GM23338 (cell line): ENCODE measurements around the gene GGCT. TPM values are rescaled to one million over a fixed set of nuclear protein-coding genes. Genes with fewer than 3 reads are reported as not detected.

Experiments
- ATAC-seq: fragments of 200-7000 bp; cut with Tn5 transposase; 3 replicates; pipeline ENCODE4 v1.9.1; 2020
- DNase-seq: peaks from one replicate; pipeline ENCODE4 v3.0.0-alpha.2; 2015; ENCODE audit warnings: low spot score
- H2AFZ ChIP-seq: fragments of 200-600 bp; sonication (generic); 2 replicates; pipeline ENCODE4 v1.8.0; 2016; ENCODE audit warnings: antibody characterized with exemption, mild to moderate bottlenecking, moderate library complexity
- H3F3A ChIP-seq: fragments of 200-600 bp; sonication (generic); replicated peaks from 2 replicates; pipeline ENCODE4 v1.8.0; 2017; ENCODE audit warnings: antibody characterized with exemption, mixed run types, low read depth
- H3K27ac ChIP-seq: fragments of 200-600 bp; sonication (generic); 2 replicates; pipeline ENCODE4 v1.6.1; 2016; ENCODE audit warnings: low read depth
- H3K27me3 ChIP-seq: fragments of 200-600 bp; sonication (generic); 2 replicates; pipeline ENCODE4 v1.8.0; 2016; ENCODE audit warnings: mild to moderate bottlenecking, mixed run types, moderate library complexity; ENCODE audit not compliant: insufficient read depth
- H3K36me3 ChIP-seq: fragments of 200-600 bp; sonication (generic); 2 replicates; pipeline ENCODE4 v1.8.0; 2016; ENCODE audit warnings: mild to moderate bottlenecking; ENCODE audit not compliant: insufficient read depth
- H3K4me1 ChIP-seq: fragments of 200-600 bp; sonication (generic); 2 replicates; pipeline ENCODE4 v1.8.0; 2016; ENCODE audit warnings: mild to moderate bottlenecking, moderate library complexity; ENCODE audit not compliant: insufficient read depth
- H3K4me2 ChIP-seq: fragments of 200-600 bp; sonication (generic); 2 replicates; pipeline ENCODE4 v1.7.1; 2017; ENCODE audit warnings: mixed run types
- H3K4me3 ChIP-seq: fragments of 200-600 bp; sonication (generic); 2 replicates; pipeline ENCODE4 v1.6.1; 2016; ENCODE audit warnings: mixed run types
- H3K79me2 ChIP-seq: fragments of 200-600 bp; sonication (generic); replicated peaks from 2 replicates; pipeline ENCODE4 v1.8.0; 2017; ENCODE audit warnings: mild to moderate bottlenecking; ENCODE audit not compliant: insufficient read depth
- H3K9me2 ChIP-seq: fragments of 200-600 bp; sonication (generic); 2 replicates; pipeline ENCODE4 v1.8.0; 2017; ENCODE audit not compliant: insufficient read depth
- H4K20me1 ChIP-seq: fragments of 200-600 bp; sonication (generic); replicated peaks from 2 replicates; pipeline ENCODE4 v1.8.0; 2017; ENCODE audit warnings: mild to moderate bottlenecking; ENCODE audit not compliant: insufficient read depth
- H3K27ac Mint-ChIP-seq: 2 replicates; pipeline ENCODE4 v1.8.0; 2020; ENCODE audit warnings: inconsistent platforms, mild to moderate bottlenecking, moderate library complexity, mixed read lengths
- H3K27me3 Mint-ChIP-seq: 3 replicates; pipeline ENCODE4 v1.8.0; 2022; ENCODE audit warnings: low read depth, mild to moderate bottlenecking, moderate library complexity, mixed read lengths, inconsistent platforms; ENCODE audit not compliant: insufficient read depth, poor library complexity
- H3K36me3 Mint-ChIP-seq: 3 replicates; pipeline ENCODE4 v1.8.0; 2021; ENCODE audit warnings: low read depth, mild to moderate bottlenecking, inconsistent platforms, moderate library complexity, mixed read lengths
- H3K4me1 Mint-ChIP-seq: 3 replicates; pipeline ENCODE4 v1.8.0; 2020; ENCODE audit warnings: mild to moderate bottlenecking, inconsistent platforms, mixed read lengths
- H3K4me3 Mint-ChIP-seq: 3 replicates; pipeline ENCODE4 v1.8.0; 2021; ENCODE audit warnings: moderate library complexity, mild to moderate bottlenecking, inconsistent platforms, mixed read lengths
- H3K9me3 Mint-ChIP-seq: 3 replicates; pipeline ENCODE4 v1.8.0; 2020; ENCODE audit warnings: moderate library complexity, mild to moderate bottlenecking, inconsistent platforms, mixed read lengths
- CREB1 ChIP-seq: fragments of 250-450 bp; sonication (Bioruptor Pico); IDR thresholded peaks from 2 replicates; pipeline ENCODE4 v1.5.0; 2020; ENCODE audit warnings: low read depth, mild to moderate bottlenecking, moderate library complexity
- CTCF ChIP-seq, 2 experiments: fragments of 200-600 bp in 1 of 2; sonication (generic) in 1 of 2; conservative IDR thresholded peaks; 2 replicates each; pipeline versions ENCODE4 v1.5.1 to v1.6.1; 2016 to 2017; ENCODE audit warnings: antibody characterized with exemption in 2 of 2, low read depth in 2 of 2, mild to moderate bottlenecking in 2 of 2, moderate library complexity in 1 of 2
- ETS1 ChIP-seq: IDR thresholded peaks from 2 replicates; pipeline ENCODE4 v1.6.1; 2016; ENCODE audit warnings: antibody characterized with exemption
- EZH2phosphoT487 ChIP-seq: fragments of 200-600 bp; sonication (generic); IDR thresholded peaks from one replicate; pipeline ENCODE4 v1.8.1; 2018; ENCODE audit warnings: antibody characterized with exemption; ENCODE audit not compliant: unreplicated experiment
- JUNB ChIP-seq: IDR thresholded peaks from one replicate; pipeline ENCODE4 v1.6.1; 2016; ENCODE audit warnings: antibody characterized with exemption; ENCODE audit not compliant: unreplicated experiment
- NANOG ChIP-seq: IDR thresholded peaks from 2 replicates; pipeline ENCODE4 v1.6.1; 2016; ENCODE audit warnings: antibody characterized with exemption, borderline replicate concordance
- POLR2AphosphoS5 ChIP-seq: IDR thresholded peaks from 2 replicates; pipeline ENCODE4 v1.6.1; 2016; ENCODE audit warnings: antibody characterized with exemption, low read depth
- REST ChIP-seq: IDR thresholded peaks from one replicate; pipeline ENCODE4 v1.6.1; 2018; ENCODE audit warnings: antibody characterized with exemption; ENCODE audit not compliant: unreplicated experiment
- STAT1 ChIP-seq: IDR thresholded peaks from one replicate; pipeline ENCODE4 v1.6.1; 2016; ENCODE audit warnings: antibody characterized with exemption; ENCODE audit not compliant: unreplicated experiment
- ZNF331 ChIP-seq: fragments of 250-450 bp; sonication (Bioruptor Pico); IDR thresholded peaks from 2 replicates; pipeline ENCODE4 v1.5.0; 2020; ENCODE audit warnings: low read depth, mild to moderate bottlenecking, moderate library complexity
- ZNF462 ChIP-seq: fragments of 250-450 bp; sonication (Bioruptor Pico); IDR thresholded peaks from 2 replicates; pipeline ENCODE4 v1.5.0; 2020; ENCODE audit warnings: mild to moderate bottlenecking, moderate library complexity
- polyA plus RNA-seq: library from polyadenylated mRNA; unstranded; fragments of >200 nt; fragmentation: Nextera tagmentation; extraction: Ambion mirVana; gene quantifications from 2 replicates; pipeline ENCODE4 v1.2.1, GENCODE V29; 2016
- total RNA-seq: library from RNA; depleted of rRNA; stranded (reverse); fragments of >200 nt; shearing (Covaris generic); gene quantifications from 2 replicates; pipeline ENCODE4 v1.2.3, GENCODE V29; 2014

The GGCT gene
- total and polyA plus RNA-seq, 2 experiments from 2014 or later, result 104 to 229 TPM

GRCh38 chr7:30467271-30467670, 37.4 kb downstream of the GGCT start (continued):
- TF ChIP-seq CTCF (conservative IDR thresholded peaks at IDR 0.05; ENCODE audit: low read depth in 2 of 2) (no peak), POLR2AphosphoS5 (no peak), CREB1 (CRISPR knock-in tag) (no peak)

GRCh38 chr7:30466266-30466665, 38.4 kb downstream of the GGCT start:
- H3K27me3 ChIP-seq, result no peaks in the 10 kb centered on the region
- no peak overlapping the region for H3K4me2 ChIP-seq
- no peaks in the 10 kb centered on the region for H4K20me1 ChIP-seq
- no peak overlapping the region for H3K4me3 ChIP-seq
- H3K4me1 Mint-ChIP-seq, result peaks cover 28% of the 10 kb centered on the region
- no peak overlapping the region for H3K27ac Mint-ChIP-seq
- peaks cover 7% of the 10 kb centered on the region for H3K27me3 Mint-ChIP-seq
- H3K4me1 ChIP-seq, result peaks cover 14% of the 10 kb centered on the region
- no peaks in the 10 kb centered on the region for H3K36me3 ChIP-seq
- no peak overlapping the region for H3K4me3 Mint-ChIP-seq
- H2AFZ ChIP-seq, result no peak overlapping the region
- DNase-seq, result no peak
- peaks cover 11% of the 10 kb centered on the region for H3K79me2 ChIP-seq
- H3K36me3 Mint-ChIP-seq, result no peaks in the 10 kb centered on the region
- no peaks in the 10 kb centered on the region for H3F3A ChIP-seq
- no peaks in the 10 kb centered on the region for H3K9me2 ChIP-seq
- H3K27ac ChIP-seq, result no peak overlapping the region
- no peaks in the 10 kb centered on the region for H3K9me3 Mint-ChIP-seq
- no peak for ATAC-seq
- TF ChIP-seq JUNB (no peak), CTCF (conservative IDR thresholded peaks at IDR 0.05; ENCODE audit: low read depth in 2 of 2) (no peak), ZNF462 (no peak), STAT1 (no peak), ZNF331 (CRISPR knock-in tag) (no peak), EZH2phosphoT487 (no peak), ETS1 (no peak), NANOG (no peak), POLR2AphosphoS5 (no peak), REST (no peak)
